Fibroblast of the aortic adventitia (primary cell): ENCODE measurements around the gene KDM4D. TPM values are rescaled to one million over a fixed set of nuclear protein-coding genes. Genes with fewer than 3 reads are reported as not detected.
"Not testable (repeated sequence)": the region's sequence is repeated elsewhere in the genome, so short reads cannot be mapped to it uniquely, and the experiment has no call there.

ENCODE experiments used
- DNase-seq: peaks from one replicate; pipeline ENCODE4 v3.0.0-alpha.2; 2010; ENCODE audit warnings: low read depth
- H3K4me3 ChIP-seq: 2 replicates; pipeline ENCODE4 v1.5.1; 2011; ENCODE audit warnings: low read depth, mild to moderate bottlenecking, control low read depth, low read length, moderate library complexity
- total RNA-seq: library from RNA; depleted of rRNA; stranded (reverse); fragments of >200 nt; gene quantifications from 2 replicates; pipeline ENCODE4 v1.2.3, GENCODE V29; 2012; ENCODE audit warnings: low replicate concordance
- TF ChIP-seq, protein P1 (sequence below): IDR thresholded peaks from 2 replicates; pipeline ENCODE4 v1.5.1; 2011; ENCODE audit warnings: mild to moderate bottlenecking, low read length, control low read depth, inconsistent platforms; ENCODE audit not compliant: insufficient read depth

The KDM4D gene
- total RNA-seq, 1 donor: 1.1 TPM

DNA sequence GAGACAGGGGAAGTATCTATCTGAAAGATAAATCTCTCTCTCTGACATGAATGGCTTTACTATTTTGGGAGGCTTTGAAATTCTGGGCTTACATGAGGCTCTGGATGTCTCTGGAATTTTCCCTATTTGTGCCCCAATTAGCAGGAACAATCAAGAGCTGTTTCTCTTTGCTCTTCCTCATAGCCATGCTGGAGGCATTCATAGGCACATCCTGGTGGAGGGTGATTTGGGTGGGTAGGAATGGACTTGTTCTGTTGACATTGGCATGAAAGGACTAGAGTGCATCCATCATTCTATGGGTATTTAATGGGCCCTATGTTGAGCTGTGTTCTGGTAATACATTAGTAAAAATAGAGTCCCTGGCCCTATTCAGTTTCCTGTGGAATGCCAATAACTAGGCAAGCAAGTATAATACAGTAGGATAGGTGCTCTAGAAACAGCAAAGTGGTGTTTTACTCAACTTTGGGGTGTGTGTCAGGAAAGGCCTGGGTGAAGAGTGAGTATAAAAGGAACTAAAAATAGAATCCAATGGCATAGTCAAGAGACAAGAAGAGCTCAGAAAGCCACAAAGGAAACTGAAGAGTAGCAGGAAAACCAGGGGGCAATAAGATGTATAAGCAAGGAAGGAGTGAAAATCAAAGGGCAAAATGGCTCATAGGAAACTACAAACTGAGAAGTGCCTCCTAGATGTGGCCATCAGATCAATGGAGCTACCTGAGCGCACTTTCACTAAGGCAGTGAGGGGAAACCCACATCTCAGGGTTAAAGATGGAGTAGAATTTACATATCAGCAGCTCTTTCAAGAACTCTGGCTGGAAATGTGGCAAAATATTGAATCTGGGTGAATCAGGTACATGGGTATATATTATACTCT lies 45.2 kb upstream of the KDM4D start:
- TF ChIP-seq, protein P1, sequence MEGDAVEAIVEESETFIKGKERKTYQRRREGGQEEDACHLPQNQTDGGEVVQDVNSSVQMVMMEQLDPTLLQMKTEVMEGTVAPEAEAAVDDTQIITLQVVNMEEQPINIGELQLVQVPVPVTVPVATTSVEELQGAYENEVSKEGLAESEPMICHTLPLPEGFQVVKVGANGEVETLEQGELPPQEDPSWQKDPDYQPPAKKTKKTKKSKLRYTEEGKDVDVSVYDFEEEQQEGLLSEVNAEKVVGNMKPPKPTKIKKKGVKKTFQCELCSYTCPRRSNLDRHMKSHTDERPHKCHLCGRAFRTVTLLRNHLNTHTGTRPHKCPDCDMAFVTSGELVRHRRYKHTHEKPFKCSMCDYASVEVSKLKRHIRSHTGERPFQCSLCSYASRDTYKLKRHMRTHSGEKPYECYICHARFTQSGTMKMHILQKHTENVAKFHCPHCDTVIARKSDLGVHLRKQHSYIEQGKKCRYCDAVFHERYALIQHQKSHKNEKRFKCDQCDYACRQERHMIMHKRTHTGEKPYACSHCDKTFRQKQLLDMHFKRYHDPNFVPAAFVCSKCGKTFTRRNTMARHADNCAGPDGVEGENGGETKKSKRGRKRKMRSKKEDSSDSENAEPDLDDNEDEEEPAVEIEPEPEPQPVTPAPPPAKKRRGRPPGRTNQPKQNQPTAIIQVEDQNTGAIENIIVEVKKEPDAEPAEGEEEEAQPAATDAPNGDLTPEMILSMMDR: no peak
- no peak overlapping the region for H3K4me3 ChIP-seq
- DNase-seq: peak; percentile 16

DNA sequence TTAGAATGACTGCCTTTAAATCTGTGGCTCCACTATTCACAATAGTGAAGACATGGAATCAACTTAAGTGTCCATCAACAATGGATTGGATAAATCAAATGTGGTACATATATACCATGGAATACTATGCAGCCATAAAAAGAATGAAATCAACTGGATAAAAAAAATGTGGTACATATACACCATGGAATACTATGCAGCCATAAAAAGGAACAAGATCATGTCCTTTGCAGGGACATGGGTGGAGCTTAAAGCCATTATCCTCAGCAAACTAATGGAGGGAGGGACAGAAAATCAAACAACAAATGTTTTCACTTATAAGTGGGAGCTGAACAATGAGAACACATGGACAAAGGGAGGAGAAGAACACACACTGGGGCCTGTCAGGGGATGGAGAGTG lies 41.4 kb upstream of the KDM4D start:
- not testable (repeated sequence) for DNase-seq, H3K4me3 ChIP-seq

DNA sequence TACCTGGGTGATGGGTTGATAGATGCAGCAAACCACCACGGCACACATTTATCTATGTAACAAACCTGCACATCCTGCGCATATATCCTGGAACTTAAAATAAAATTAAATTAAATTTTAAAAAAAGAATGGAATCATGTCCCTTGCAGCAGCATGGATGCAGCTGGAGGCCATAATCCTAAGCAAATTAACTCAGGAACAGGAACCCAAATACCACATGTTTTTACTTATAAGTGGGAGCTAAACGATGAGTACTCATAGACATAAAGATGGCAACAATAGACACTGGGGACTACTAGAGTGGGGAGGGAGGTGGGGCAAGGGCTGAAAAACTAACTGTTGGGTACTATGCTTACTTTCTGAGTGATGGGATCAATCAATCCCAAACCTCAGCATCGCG lies 41.0 kb upstream of the KDM4D start:
- TF ChIP-seq, protein P1: no peak
- no peak overlapping the region for H3K4me3 ChIP-seq
- DNase-seq: no peak

DNA sequence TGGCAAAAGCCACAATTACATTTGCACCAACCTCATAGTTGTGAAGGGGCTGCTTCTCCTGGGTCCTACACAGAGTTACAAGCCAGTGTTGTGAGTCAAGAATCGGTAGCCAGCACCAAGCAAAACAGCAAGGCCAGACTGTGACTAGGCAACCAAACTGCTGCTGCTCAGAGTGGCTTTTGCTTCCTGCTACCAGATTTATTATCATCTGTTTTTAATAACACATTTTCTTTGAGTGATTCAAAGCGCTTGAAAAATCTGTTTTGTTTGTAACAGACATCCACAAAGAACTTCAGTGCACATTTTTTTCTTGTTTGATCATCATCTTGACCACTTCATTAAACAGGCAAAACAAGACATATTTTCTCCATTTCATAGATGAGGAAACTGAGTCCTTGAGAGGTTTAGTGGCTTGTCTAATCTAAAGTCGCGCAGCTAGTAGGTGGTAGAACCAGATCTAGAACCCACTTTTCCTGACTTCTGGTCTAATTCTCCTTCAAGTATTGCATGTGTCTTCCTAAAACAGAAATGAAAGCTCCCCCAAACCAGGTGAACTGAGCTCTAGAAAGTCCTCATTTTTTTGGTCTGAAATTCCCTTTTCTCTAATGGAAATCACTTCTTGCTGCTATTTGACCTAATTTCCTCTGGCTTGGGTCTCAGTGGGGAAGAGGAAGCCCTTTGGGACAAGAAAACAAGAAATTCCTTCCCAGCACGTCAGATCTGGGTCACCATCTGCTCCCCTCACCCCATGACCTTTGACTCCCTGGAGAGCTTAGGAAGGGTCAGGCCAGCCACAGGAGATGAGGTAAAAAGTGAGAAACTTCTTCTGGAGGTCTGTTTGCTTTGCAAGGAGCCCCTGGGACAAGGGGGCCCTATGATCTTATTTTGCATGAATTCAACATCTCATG lies 40.0 kb upstream of the KDM4D start:
- no peak overlapping the region for H3K4me3 ChIP-seq
- DNase-seq: peak; percentile 94
- TF ChIP-seq, protein P1: no peak

DNA sequence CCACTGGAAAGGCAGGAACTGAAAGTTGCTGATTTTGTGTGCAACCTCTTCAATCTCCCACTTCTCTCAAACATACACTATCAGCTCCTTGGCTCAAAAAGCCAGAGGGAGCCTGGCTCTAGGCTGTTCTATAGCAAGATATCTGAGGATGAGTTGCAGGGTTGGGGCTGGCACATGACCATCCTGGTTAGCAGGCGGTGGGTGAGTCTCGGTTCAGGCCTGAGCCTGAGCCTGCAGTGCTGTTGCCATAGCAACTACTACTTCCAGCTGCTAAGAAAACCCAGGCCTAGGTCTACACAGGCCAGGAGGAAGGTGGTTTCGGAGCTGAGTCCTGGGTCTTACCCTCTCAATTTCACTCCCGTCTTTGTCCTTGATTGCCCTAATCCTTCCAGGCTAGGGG lies 39.1 kb upstream of the KDM4D start:
- peak; percentile 37 for DNase-seq
- no peak overlapping the region for H3K4me3 ChIP-seq
- TF ChIP-seq, protein P1: no peak

DNA sequence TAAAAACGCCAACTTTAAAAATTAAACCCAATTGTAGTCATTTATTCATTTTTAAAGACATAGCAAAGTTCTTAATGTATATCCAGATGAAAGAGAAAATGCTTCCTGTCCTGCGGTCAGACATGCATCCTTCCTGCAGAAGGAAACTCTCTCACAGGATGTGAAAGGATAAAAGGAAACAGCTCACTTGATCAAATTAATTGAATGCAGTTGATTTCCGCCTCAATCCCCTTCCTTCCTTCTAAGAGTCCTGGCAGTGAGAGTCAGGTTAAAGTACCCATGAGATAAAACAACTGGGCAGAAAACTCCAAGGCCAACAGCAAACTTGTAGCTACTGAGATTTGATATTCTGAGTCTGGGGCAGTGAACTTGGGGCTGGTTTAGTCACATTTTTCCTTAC lies 38.7 kb upstream of the KDM4D start:
- no peak overlapping the region for H3K4me3 ChIP-seq
- no peak for DNase-seq
- TF ChIP-seq, protein P1: no peak
